GM12891 (cell line): ENCODE results near the gene PCCB.

Experiments
- POLR2A ChIP-seq: IDR thresholded peaks from 2 replicates; pipeline ENCODE4 v1.6.1; 2011; ENCODE audit warnings: low read depth, low read length, control low read depth
- POLR2AphosphoS5 ChIP-seq: IDR thresholded peaks from 2 replicates; pipeline ENCODE4 v1.6.1; 2011; ENCODE audit warnings: low read depth, low read length, control low read depth
- TAF1 ChIP-seq: IDR thresholded peaks from 2 replicates; pipeline ENCODE4 v1.6.1; 2011; ENCODE audit warnings: low read depth, low read length, control low read depth

DNA sequence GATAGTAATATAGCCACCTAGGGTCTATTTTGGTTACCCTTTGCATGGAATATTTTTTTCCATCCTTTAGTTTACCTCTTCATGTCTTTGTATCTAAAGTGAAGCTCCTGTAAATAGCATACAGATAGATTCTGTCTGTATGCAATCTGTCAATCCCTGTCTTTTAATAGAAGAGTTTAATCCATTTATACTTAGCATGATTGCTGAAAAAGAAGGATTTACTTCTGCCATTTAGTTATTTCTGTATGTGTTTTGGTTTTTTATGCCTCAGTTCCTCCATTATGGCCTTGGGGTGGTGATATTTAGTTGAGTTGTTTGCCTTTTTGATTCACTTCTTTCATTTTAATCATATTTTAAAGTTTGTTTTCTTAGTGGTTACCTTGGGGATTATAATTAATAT lies 29.0 kb downstream of the PCCB start:
- TF ChIP-seq POLR2A = no peak
- TF ChIP-seq TAF1 = no peak
- no peak for TF ChIP-seq POLR2AphosphoS5
